ENCODE measurements around the gene UBE2J1.

DNA sequence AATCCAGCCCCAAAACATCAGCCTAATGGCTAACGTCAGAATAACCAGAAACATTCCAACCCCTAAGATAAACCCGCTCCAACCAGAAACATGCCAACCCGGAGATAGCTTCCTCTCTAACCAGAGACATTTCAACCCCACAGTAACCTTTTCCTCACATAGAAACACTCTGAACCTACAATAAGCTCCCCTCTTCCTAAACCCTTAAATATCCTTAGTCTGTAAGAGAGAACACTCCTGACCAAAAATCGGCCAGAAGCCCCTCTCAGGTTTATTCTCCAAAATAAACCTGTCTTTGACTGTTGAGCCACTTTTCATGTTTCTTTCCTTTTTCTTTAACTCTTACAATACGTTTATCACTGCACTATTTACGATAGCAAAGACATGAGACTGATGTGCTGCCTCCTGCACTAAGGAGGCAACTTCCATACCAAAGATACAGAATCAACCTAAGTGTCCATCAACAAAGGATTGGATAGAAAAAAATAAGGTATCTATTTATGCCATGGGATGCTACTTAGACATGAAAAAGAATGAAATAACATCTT, 32.4 kb downstream of the UBE2J1 start:
- TF ChIP-seq, protein P1, sequence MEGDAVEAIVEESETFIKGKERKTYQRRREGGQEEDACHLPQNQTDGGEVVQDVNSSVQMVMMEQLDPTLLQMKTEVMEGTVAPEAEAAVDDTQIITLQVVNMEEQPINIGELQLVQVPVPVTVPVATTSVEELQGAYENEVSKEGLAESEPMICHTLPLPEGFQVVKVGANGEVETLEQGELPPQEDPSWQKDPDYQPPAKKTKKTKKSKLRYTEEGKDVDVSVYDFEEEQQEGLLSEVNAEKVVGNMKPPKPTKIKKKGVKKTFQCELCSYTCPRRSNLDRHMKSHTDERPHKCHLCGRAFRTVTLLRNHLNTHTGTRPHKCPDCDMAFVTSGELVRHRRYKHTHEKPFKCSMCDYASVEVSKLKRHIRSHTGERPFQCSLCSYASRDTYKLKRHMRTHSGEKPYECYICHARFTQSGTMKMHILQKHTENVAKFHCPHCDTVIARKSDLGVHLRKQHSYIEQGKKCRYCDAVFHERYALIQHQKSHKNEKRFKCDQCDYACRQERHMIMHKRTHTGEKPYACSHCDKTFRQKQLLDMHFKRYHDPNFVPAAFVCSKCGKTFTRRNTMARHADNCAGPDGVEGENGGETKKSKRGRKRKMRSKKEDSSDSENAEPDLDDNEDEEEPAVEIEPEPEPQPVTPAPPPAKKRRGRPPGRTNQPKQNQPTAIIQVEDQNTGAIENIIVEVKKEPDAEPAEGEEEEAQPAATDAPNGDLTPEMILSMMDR (IDR thresholded peaks at IDR 0.05): no peak
- no peak for TF ChIP-seq POLR2A (IDR thresholded peaks at IDR 0.05)

Data from adrenal gland (tissue), 5 donors.